IMR-90 (cell line): ENCODE data around the gene MCTP2. TPM values are rescaled to one million over a fixed set of nuclear protein-coding genes. Genes with fewer than 3 reads are reported as not detected.

Experiments used
- ATAC-seq: fragments of 200-7000 bp; cut with Tn5 transposase; 2 replicates; pipeline ENCODE4 v1.9.1; 2020; ENCODE audit warnings: low read depth, mild to moderate bottlenecking, moderate library complexity
- BruUV-seq: library from RNA; stranded (reverse); fragments of 400-500 nt; replicated peaks from 2 replicates; lab custom pipeline; 2021; lab: Mats Ljungman, UMichigan
- CTCF ChIA-PET: fragments of 300-600 bp; formaldehyde crosslinking; extraction: SDS; loops from one replicate; lab custom pipeline; 2021; ENCODE audit warnings: antibody characterized with exemption; lab: Yijun Ruan, JAX
- POLR2A ChIA-PET: fragments of 300-600 bp; sonication (Branson Sonifier 250); formaldehyde crosslinking; loops from one replicate; lab custom pipeline; 2022; ENCODE audit warnings: antibody characterized with exemption; ENCODE audit not compliant: unreplicated experiment; lab: Charles Lee
- DNase-seq: peaks from one replicate; pipeline ENCODE4 v3.0.0; 2013
- H2AFZ ChIP-seq: replicated peaks from 2 replicates; pipeline ENCODE3; 2013; ENCODE audit warnings: low read length, mild to moderate bottlenecking; ENCODE audit not compliant: poor library complexity
- H2AK5ac ChIP-seq: 2 replicates; pipeline ENCODE4 v1.6.1; 2013; ENCODE audit warnings: low read depth, low read length, inconsistent platforms
- H2AK9ac ChIP-seq: replicated peaks from 2 replicates; pipeline ENCODE3; 2013; ENCODE audit warnings: mild to moderate bottlenecking, low read depth, low read length, moderate library complexity; ENCODE audit not compliant: poor library complexity
- H2BK120ac ChIP-seq: 2 replicates; pipeline ENCODE4 v1.6.1; 2013; ENCODE audit warnings: low read depth, low read length, inconsistent platforms
- H2BK15ac ChIP-seq: 3 replicates; pipeline ENCODE4 v1.6.1; 2013; ENCODE audit warnings: low read depth, low read length, inconsistent platforms
- H2BK20ac ChIP-seq: 2 replicates; pipeline ENCODE4 v1.6.1; 2013; ENCODE audit warnings: low read depth, mild to moderate bottlenecking, inconsistent platforms, low read length, moderate library complexity
- H2BK5ac ChIP-seq: 2 replicates; pipeline ENCODE4 v1.6.1; 2013; ENCODE audit warnings: mild to moderate bottlenecking, low read depth, low read length, inconsistent platforms; ENCODE audit not compliant: poor library complexity, severe bottlenecking
- H3K14ac ChIP-seq: replicated peaks from 2 replicates; pipeline ENCODE4 v1.6.1; 2013; ENCODE audit warnings: low read depth, low read length, inconsistent platforms
- H3K18ac ChIP-seq: 2 replicates; pipeline ENCODE4 v1.6.1; 2013; ENCODE audit warnings: low read depth, low read length, control low read depth
- H3K23ac ChIP-seq: 2 replicates; pipeline ENCODE4 v1.6.1; 2013; ENCODE audit warnings: low read depth, low read length, inconsistent platforms
- H3K27ac ChIP-seq: 2 replicates; pipeline ENCODE4 v1.5.1; 2013; ENCODE audit warnings: mild to moderate bottlenecking, control low read depth, low read length; ENCODE audit not compliant: insufficient read depth
- H3K27me3 ChIP-seq: 2 replicates; pipeline ENCODE4 v1.6.1; 2013; ENCODE audit warnings: low read length; ENCODE audit not compliant: control insufficient read depth, insufficient read depth
- H3K36me3 ChIP-seq: 2 replicates; pipeline ENCODE4 v1.6.1; 2013; ENCODE audit warnings: low read length, mixed read lengths; ENCODE audit not compliant: control insufficient read depth, insufficient read depth
- H3K4ac ChIP-seq: 2 replicates; pipeline ENCODE4 v1.6.1; 2013; ENCODE audit warnings: low read depth, low read length, inconsistent platforms
- H3K4me1 ChIP-seq: 2 replicates; pipeline ENCODE4 v1.6.1; 2013; ENCODE audit warnings: low read length, mixed read lengths; ENCODE audit not compliant: control insufficient read depth, insufficient read depth
- H3K4me2 ChIP-seq: 2 replicates; pipeline ENCODE4 v1.6.1; 2013; ENCODE audit warnings: low read depth, mild to moderate bottlenecking, control low read depth, low read length, moderate library complexity
- H3K4me3 ChIP-seq: 2 replicates; pipeline ENCODE4 v1.5.1; 2013; ENCODE audit warnings: low read depth, mild to moderate bottlenecking, control low read depth, low read length, moderate library complexity; ENCODE audit not compliant: insufficient read depth
- H3K56ac ChIP-seq: 2 replicates; pipeline ENCODE4 v1.6.1; 2013; ENCODE audit warnings: low read length, inconsistent platforms; ENCODE audit not compliant: insufficient read depth; ENCODE audit errors: extremely low read depth
- H3K79me1 ChIP-seq, 2 experiments: 2 replicates each; pipeline ENCODE4 v1.6.1; 2013; ENCODE audit warnings: low read length in 2 of 2, inconsistent platforms in 1 of 2, low read depth in 1 of 2
- H3K9ac ChIP-seq: 2 replicates; pipeline ENCODE4 v1.6.1; 2013; ENCODE audit warnings: low read depth, low read length, control low read depth
- H3K9me1 ChIP-seq: 2 replicates; pipeline ENCODE4 v1.6.1; 2013; ENCODE audit warnings: low read length, inconsistent platforms; ENCODE audit not compliant: insufficient read depth
- H3K9me3 ChIP-seq: 2 replicates; pipeline ENCODE4 v1.6.1; 2013; ENCODE audit warnings: low read length; ENCODE audit not compliant: control insufficient read depth, insufficient read depth
- H4K20me1 ChIP-seq: 2 replicates; pipeline ENCODE4 v1.6.1; 2013; ENCODE audit warnings: low read length, inconsistent platforms; ENCODE audit not compliant: insufficient read depth
- H4K5ac ChIP-seq: 2 replicates; pipeline ENCODE4 v1.6.1; 2013; ENCODE audit warnings: mild to moderate bottlenecking, low read depth, low read length, control low read depth
- H4K8ac ChIP-seq, 2 experiments: 2 replicates each; pipeline ENCODE4 v1.6.1; 2013; ENCODE audit warnings: low read depth in 2 of 2, low read length in 2 of 2, control low read depth in 1 of 2, inconsistent platforms in 1 of 2
- H4K91ac ChIP-seq: 2 replicates; pipeline ENCODE4 v1.6.1; 2013; ENCODE audit warnings: low read depth, low read length, inconsistent platforms; ENCODE audit not compliant: insufficient read depth
- BHLHE40 ChIP-seq: fragments of 150-350 bp; IDR thresholded peaks from 2 replicates; pipeline ENCODE4 v1.6.1; 2016; ENCODE audit warnings: mild to moderate bottlenecking, low read depth, low read length
- CEBPB ChIP-seq: IDR thresholded peaks from 2 replicates; pipeline ENCODE4 v1.6.1; 2012; ENCODE audit warnings: low read depth, low read length, improper control_type of control experiment
- CHD1 ChIP-seq: IDR thresholded peaks from 2 replicates; pipeline ENCODE4 v1.6.1; 2012; ENCODE audit warnings: low read depth, low read length, improper control_type of control experiment
- FOS ChIP-seq: fragments of 150-350 bp; IDR thresholded peaks from 2 replicates; pipeline ENCODE4 v1.6.1; 2016; ENCODE audit warnings: low read depth, low read length
- MAFK ChIP-seq: IDR thresholded peaks from 2 replicates; pipeline ENCODE4 v1.6.1; 2012; ENCODE audit warnings: low read depth, low read length, improper control_type of control experiment
- MAZ ChIP-seq: IDR thresholded peaks from 2 replicates; pipeline ENCODE4 v1.6.1; 2012; ENCODE audit warnings: low read depth, mild to moderate bottlenecking, low read length, improper control_type of control experiment, moderate library complexity, borderline replicate concordance
- MXI1 ChIP-seq: IDR thresholded peaks from 2 replicates; pipeline ENCODE4 v1.6.1; 2012; ENCODE audit warnings: low read depth, mild to moderate bottlenecking, low read length, moderate library complexity, borderline replicate concordance
- NFE2L2 ChIP-seq: fragments of 150-350 bp; IDR thresholded peaks from 2 replicates; pipeline ENCODE4 v1.6.1; 2016; ENCODE audit warnings: low read depth, mild to moderate bottlenecking, low read length
- POLR2A ChIP-seq: IDR thresholded peaks from 2 replicates; pipeline ENCODE4 v1.6.1; 2012; ENCODE audit warnings: mild to moderate bottlenecking, low read depth, low read length
- RAD21 ChIP-seq: IDR thresholded peaks from 2 replicates; pipeline ENCODE4 v1.6.1; 2012; ENCODE audit warnings: low read length, improper control_type of control experiment
- RCOR1 ChIP-seq: IDR thresholded peaks from 2 replicates; pipeline ENCODE4 v1.6.1; 2012; ENCODE audit warnings: mild to moderate bottlenecking, low read length, improper control_type of control experiment; ENCODE audit not compliant: insufficient replicate concordance
- RFX5 ChIP-seq: IDR thresholded peaks from 2 replicates; pipeline ENCODE4 v1.8.0; 2012; ENCODE audit warnings: low read depth, mild to moderate bottlenecking, low read length, moderate library complexity
- SMC3 ChIP-seq: fragments of 150-350 bp; IDR thresholded peaks from 2 replicates; pipeline ENCODE4 v1.6.1; 2016; ENCODE audit warnings: low read depth, mild to moderate bottlenecking, antibody characterized with exemption, low read length, moderate library complexity
- WGBS, 2 experiments: methylation state at CpG; one replicate each; pipeline versions ENCODE4 v1.1.5 to v1.1.7; 2013; ENCODE audit warnings: missing lambda C conversion rate in 2 of 2; ENCODE audit not compliant: insufficient read length in 1 of 2; ENCODE audit errors: extremely low coverage in 2 of 2; 5-methylcytosine and 5-hydroxymethylcytosine counted together
- dilution Hi-C: fragments of 300-500 bp; cut with HindIII; formaldehyde crosslinking; loops from one replicate; pipeline ENCODE4 v1.14.3; 2018; ENCODE audit warnings: low sequenced_read_pairs; ENCODE audit not compliant: unreplicated experiment
- in situ Hi-C: fragments of 300-500 bp; cut with MboI; formaldehyde crosslinking; loops from 3 replicates; pipeline ENCODE4 v1.14.3; 2019; ENCODE audit warnings: low sequenced_read_pairs, inconsistent platforms, mixed read lengths
- intact Hi-C: fragments of 100-400 bp; cut with micrococcal nuclease; formaldehyde crosslinking; loops from 2 replicates; pipeline ENCODE4 v1.10.0; 2022
- polyA plus RNA-seq, 3 experiments: library from polyadenylated mRNA; depleted of rRNA; stranded (reverse); fragments of >200 nt; gene quantifications; 2 replicates each; pipeline ENCODE4 v1.2.3, GENCODE V29; 2012; ENCODE audit warnings: low replicate concordance in 1 of 3
- total RNA-seq: library from RNA; depleted of rRNA; stranded (reverse); fragments of >200 nt; gene quantifications from 2 replicates; pipeline ENCODE4 v1.2.3, GENCODE V29; 2012
- TF ChIP-seq, protein P1 (sequence below): fragments of 150-350 bp; IDR thresholded peaks from 2 replicates; pipeline ENCODE4 v1.6.1; 2016; ENCODE audit warnings: low read depth, mild to moderate bottlenecking, low read length, moderate library complexity, borderline replicate concordance
- TF ChIP-seq, protein P2 (sequence below): fragments of 150-350 bp; IDR thresholded peaks from 2 replicates; pipeline ENCODE4 v1.6.1; 2017; ENCODE audit warnings: mild to moderate bottlenecking, antibody characterized with exemption, low read length, low read depth
- TF ChIP-seq, protein P3 (sequence below): conservative IDR thresholded peaks from 2 replicates; pipeline ENCODE4 v1.5.1; 2012; ENCODE audit warnings: mild to moderate bottlenecking, low read depth, low read length, improper control_type of control experiment

Gene MCTP2
- total and polyA plus RNA-seq, 2 of the 4 experiments (the other 2 are of a cell fraction) = 5.1 to 9.9 TPM

DNA sequence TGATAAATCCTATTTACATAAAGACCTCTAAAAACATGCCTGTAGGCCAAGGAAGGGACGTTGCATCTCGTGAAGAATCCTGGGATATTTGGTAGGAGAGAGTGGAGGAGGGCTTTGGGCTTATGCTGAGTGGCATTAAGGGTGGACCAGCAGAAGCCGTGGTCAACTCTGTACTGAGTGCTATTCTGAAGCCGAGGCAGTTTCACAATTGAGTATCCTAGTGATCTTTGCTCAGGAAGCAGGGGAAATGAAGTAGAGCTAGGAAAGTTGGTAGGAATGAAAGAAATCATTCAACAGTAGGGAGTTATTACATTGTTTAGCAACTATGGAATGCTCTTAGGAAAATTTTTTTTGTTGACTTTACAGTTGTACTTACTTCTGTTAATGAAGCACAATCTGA lies 24.2 kb downstream of the MCTP2 start:
- Histone ChIP-seq H3K9me3 (no peaks in the 10 kb centered on the region), H4K20me1 (no peaks in the 10 kb centered on the region; the same call in 1 of the 2 replicates), H3K4me2 (no peak overlapping the region), H3K36me3 (no peaks in the 10 kb centered on the region), H4K8ac (no peak overlapping the region), H2BK20ac (no peak overlapping the region), H4K5ac (no peak overlapping the region), H3K9ac (no peak overlapping the region), H3K18ac (no peak overlapping the region), H3K56ac (no peak overlapping the region), H2BK120ac (no peak overlapping the region), H2AK5ac (no peak overlapping the region), H3K4me3 (no peak overlapping the region), H3K27me3 (no peaks in the 10 kb centered on the region), H2AFZ (no peak overlapping the region), H2BK5ac (no peak overlapping the region), H3K27ac (no peak overlapping the region), H3K4ac (no peak overlapping the region), H2AK9ac (no peak overlapping the region), H2BK15ac (no peak overlapping the region), H3K4me1 (peaks cover 7% of the 10 kb centered on the region), H3K14ac (no peak overlapping the region), H3K79me1 (peaks cover 4 to 12% of the 10 kb centered on the region in 2 experiments; a peak in 3 of 4 replicates), H4K91ac (no peak overlapping the region), H3K23ac (no peak overlapping the region), H3K9me1 (no peaks in the 10 kb centered on the region)
- ChIA-PET POLR2A (interaction anchor here (0.5 kb wide), 1 partner anchor 1373 kb away, joined by 4 read pairs; no protein-coding TSS in a partner anchor), CTCF (no interaction called here)
- WGBS, 2 experiments = 58% methylated on average over 3 of the region's 4 CpGs; no CpG with 5 or more reads in 1 of the 2 experiments
- intact Hi-C loops (no loop called here), dilution Hi-C loops (no loop called here), in situ Hi-C loops (no loop called here)
- DNase-seq (no peak), ATAC-seq (no peak)
- TF ChIP-seq RFX5 (no peak), POLR2A (no peak), RAD21 (no peak), CEBPB (no peak), MXI1 (no peak), MAFK (no peak), NFE2L2 (no peak), BHLHE40 (no peak), RCOR1 (no peak), FOS (no peak), SMC3 (no peak), MAZ (no peak), CHD1 (no peak)
- TF ChIP-seq, protein P1, sequence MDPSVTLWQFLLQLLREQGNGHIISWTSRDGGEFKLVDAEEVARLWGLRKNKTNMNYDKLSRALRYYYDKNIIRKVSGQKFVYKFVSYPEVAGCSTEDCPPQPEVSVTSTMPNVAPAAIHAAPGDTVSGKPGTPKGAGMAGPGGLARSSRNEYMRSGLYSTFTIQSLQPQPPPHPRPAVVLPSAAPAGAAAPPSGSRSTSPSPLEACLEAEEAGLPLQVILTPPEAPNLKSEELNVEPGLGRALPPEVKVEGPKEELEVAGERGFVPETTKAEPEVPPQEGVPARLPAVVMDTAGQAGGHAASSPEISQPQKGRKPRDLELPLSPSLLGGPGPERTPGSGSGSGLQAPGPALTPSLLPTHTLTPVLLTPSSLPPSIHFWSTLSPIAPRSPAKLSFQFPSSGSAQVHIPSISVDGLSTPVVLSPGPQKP = no peak
- TF ChIP-seq, protein P2, sequence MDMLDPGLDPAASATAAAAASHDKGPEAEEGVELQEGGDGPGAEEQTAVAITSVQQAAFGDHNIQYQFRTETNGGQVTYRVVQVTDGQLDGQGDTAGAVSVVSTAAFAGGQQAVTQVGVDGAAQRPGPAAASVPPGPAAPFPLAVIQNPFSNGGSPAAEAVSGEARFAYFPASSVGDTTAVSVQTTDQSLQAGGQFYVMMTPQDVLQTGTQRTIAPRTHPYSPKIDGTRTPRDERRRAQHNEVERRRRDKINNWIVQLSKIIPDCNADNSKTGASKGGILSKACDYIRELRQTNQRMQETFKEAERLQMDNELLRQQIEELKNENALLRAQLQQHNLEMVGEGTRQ = no peak
- TF ChIP-seq, protein P3, sequence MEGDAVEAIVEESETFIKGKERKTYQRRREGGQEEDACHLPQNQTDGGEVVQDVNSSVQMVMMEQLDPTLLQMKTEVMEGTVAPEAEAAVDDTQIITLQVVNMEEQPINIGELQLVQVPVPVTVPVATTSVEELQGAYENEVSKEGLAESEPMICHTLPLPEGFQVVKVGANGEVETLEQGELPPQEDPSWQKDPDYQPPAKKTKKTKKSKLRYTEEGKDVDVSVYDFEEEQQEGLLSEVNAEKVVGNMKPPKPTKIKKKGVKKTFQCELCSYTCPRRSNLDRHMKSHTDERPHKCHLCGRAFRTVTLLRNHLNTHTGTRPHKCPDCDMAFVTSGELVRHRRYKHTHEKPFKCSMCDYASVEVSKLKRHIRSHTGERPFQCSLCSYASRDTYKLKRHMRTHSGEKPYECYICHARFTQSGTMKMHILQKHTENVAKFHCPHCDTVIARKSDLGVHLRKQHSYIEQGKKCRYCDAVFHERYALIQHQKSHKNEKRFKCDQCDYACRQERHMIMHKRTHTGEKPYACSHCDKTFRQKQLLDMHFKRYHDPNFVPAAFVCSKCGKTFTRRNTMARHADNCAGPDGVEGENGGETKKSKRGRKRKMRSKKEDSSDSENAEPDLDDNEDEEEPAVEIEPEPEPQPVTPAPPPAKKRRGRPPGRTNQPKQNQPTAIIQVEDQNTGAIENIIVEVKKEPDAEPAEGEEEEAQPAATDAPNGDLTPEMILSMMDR = no peak
- BruUV-seq = no TSS peak
